UCSD-AML1 (cell line): Measurements from ENCODE around the gene PPFIBP2.

Source experiments
- DNase-seq: peaks from one replicate; lab custom pipeline; 2025; ENCODE audit not compliant: unreplicated experiment; lab: John Stamatoyannopoulos, UW

The PPFIBP2 gene

DNA sequence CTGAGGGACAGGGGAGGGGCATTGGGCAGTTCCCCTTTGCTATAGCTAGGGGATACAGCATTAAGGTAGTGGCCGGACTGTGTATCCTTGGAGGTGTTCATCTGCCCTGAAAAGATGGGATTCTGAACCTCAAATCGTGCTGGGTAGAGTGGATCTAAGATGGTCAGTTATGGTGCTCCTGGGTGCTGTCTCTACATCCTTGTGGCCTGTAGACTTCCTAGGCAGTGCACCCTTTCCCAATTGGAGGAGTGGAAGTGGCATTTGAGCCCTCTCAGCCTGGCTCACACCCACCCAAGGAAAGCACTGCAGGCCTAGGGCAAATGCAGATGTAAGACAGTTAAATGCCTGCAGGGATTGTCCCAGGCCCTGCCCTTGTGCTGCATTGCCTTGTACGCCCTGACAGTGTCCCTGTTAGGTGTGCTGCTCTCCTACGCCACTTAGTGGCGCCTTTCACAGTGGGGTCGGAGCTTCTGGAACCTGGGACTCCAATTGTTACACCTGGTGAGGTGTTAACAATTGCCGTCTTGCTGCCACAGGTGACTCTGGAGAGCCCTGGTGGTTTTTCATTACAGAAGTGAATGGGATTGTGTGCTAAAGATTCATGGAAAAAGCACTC, 35.0 kb downstream of the PPFIBP2 start:
- DNase-seq, result peak; percentile 20

GRCh38 chr11:7549681-7550080, 35.9 kb downstream of the PPFIBP2 start:
- no peak for DNase-seq

DNA sequence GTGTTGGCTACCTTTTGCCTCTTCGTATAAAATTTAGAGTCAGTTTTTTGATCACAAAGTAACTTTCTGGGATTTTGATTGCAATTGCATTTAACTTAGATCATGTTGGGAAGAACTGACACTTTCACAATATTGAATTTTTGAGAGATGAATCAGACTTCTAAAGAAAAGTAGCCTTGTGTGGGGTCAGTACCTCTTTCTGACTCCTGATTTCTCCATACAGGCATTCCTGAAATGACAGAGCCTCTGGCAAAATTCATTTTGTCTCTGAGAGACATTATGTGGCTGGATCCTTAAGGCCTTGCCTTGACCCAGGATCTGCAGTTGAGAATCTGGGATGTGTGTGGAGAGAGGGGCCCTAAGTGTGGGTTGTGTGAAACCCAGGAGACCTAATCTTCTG, 37.8 kb downstream of the PPFIBP2 start:
- DNase-seq, result no peak

DNA sequence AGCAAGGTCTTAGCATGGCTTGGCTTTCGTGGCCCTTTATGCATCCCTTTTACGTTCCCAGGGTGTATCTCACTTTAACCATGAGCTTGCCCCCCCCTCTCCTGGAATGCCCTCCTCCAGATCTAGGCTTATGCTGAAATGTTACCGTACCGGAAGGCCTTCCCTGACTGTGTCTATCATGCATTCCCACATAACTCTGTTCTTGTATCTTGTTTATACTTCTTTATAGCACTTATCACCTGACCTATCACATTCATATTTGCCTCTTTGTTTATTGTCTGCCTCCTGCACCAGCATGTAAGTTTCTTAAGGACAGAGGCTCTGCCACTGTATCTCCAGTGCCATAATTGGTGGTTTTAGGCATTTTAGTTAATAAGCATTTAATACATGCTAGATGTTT, 38.9 kb downstream of the PPFIBP2 start:
- DNase-seq, result no peak

GRCh38 chr11:7555052-7555699, 41.4 kb downstream of the PPFIBP2 start:
- no peak for DNase-seq

- DNase-seq, result no peak
Measured at GRCh38 chr11:7558046-7558445, 44.2 kb downstream of the PPFIBP2 start.

DNA sequence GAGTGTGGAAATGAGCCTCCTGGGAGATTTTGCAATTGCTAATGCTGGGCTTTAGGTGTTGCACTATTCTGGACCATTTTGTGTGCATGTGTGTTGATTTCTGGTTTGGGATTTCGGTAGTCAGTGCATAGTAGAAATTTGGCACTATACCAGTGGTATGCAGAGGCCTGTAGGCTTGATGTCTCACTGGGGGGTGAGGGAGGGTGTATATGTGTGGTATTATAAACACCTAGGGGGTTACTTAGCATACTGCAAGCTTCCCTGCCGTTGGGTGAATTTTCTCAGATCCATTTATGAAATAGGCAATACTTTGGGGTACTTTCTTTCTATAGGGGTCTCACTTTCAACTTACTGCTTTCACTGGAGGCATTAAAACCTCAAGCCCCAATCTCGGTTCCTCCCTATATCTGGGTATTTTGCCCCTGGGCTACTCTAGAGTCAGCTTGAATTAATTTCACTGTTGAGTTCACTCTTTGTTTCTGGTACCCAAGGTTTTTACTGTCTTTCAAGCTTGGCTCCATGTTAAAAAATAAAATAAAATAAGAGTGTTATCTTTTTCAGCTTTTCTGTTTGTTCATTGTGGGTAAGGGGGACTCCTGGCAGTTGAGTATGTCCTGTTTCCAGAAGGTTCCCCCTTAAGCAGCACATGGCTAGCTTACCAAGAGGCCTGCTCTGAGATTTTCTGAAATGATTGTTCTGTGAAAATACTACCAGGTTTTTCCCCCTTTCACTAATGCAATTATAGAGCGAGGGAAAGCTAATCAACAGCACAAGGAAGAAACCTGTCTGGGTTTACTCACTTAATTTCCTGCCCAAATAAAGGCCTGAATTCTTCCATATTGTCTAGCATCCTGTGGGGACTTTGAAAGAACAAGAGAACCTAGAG, 45.8 kb downstream of the PPFIBP2 start:
- no peak for DNase-seq

GRCh38 chr11:7561562-7561961, 47.8 kb downstream of the PPFIBP2 start:
- DNase-seq, result no peak

- DNase-seq, result no peak
Measured at GRCh38 chr11:7563281-7563680, 49.5 kb downstream of the PPFIBP2 start.

- DNase-seq, result no peak
Measured at GRCh38 chr11:7564803-7565202, 51.0 kb downstream of the PPFIBP2 start.

DNA sequence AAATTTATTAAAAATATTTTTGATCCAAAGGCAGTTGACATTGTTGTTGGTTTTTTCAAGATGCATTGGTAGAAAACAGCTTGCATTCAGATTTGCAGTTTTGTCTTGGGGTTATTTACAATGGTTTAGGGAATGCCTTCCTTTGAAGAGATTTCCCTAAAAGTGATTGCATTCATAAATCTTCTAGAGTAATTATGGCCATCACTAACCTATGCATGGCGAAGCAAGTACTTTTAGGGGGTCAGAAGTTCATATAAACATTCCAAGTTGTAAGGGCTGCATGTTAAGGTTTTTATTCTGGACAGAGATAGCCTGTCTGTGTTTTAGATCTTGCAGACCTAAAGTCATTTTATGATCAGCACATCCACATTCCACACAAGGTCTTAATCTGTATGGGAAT, 53.5 kb downstream of the PPFIBP2 start:
- no peak for DNase-seq

GRCh38 chr11:7569044-7569443, 55.2 kb downstream of the PPFIBP2 start:
- no peak for DNase-seq

DNA sequence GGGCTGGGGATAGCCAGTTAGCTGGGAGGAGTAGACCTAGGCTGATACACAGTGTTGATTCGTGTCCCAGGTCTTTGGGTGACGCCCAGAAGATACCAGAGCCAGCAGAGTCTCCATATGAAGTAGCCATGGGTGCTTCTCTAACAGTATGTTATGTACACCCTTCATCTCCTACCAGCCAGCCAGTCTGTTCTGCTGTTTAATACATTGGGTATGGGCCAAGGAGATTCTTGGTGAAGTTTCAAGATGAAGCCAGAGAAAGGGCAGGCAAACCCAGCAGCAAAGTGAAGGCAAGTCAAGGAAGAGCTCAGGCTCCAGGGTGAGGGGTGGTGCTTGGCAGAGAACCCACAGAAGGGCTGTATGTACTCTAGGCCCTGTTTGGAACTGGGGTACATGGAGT, 56.4 kb downstream of the PPFIBP2 start:
- no peak for DNase-seq

GRCh38 chr11:7570938-7571521, 57.2 kb downstream of the PPFIBP2 start:
- no peak for DNase-seq

GRCh38 chr11:7571640-7572000, 57.8 kb downstream of the PPFIBP2 start:
- peak; percentile 31 for DNase-seq

GRCh38 chr11:7572001-7572712, 58.4 kb downstream of the PPFIBP2 start:
- DNase-seq, result no peak

DNA sequence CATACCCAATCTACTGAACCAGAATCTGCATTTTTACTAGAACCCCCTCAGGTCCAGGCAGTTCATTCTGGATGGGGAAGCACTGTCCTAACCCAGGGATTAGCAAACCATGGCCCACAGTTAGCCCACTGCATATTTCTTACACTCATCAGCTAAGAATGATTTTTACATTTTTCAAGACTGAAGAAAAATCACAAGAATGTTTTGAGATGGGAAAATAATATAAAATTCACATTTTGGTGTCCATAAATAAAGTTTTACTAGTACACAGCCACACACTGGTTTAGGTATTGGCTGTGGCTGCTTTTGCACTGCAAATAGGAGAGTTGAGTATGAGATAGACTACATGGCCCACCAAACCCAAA, 59.4 kb downstream of the PPFIBP2 start:
- no peak for DNase-seq

GRCh38 chr11:7573558-7574296, 59.9 kb downstream of the PPFIBP2 start:
- DNase-seq, result no peak

DNA sequence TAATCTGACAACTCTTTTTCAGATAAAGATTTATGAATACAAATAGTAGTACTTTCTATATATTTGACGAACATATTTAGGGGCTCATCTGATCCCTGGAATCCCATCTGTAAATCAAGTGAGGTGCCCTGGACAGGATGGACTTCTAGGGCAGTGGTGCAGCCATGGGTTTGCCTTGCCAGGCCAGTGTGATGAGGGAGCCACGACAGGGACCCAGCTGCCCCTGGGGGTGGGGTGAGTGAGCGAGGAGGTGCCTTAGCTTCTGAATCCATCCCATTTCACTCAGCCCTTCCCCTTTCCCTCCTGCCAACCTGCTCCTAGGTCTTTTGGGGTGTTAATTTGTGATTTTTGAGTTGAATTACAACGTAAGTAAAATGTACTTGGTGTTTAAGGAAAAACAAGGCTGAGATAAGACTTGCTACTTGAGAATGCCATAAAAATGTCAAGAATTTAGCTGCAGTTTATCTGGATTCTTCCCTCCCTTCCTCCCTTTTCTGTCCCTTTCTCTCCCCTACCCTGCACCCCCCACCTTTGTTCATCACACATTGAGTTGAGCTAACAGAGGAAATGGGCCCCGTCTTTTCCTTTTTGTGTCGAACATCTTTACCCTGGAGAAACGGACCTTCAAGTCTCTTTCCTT, 60.8 kb downstream of the PPFIBP2 start:
- DNase-seq, result no peak
